ENCODE data around the gene NHSL1. TPM values are rescaled to one million over a fixed set of nuclear protein-coding genes. Genes with fewer than 3 reads are reported as not detected.

NHSL1 gene, protein sequence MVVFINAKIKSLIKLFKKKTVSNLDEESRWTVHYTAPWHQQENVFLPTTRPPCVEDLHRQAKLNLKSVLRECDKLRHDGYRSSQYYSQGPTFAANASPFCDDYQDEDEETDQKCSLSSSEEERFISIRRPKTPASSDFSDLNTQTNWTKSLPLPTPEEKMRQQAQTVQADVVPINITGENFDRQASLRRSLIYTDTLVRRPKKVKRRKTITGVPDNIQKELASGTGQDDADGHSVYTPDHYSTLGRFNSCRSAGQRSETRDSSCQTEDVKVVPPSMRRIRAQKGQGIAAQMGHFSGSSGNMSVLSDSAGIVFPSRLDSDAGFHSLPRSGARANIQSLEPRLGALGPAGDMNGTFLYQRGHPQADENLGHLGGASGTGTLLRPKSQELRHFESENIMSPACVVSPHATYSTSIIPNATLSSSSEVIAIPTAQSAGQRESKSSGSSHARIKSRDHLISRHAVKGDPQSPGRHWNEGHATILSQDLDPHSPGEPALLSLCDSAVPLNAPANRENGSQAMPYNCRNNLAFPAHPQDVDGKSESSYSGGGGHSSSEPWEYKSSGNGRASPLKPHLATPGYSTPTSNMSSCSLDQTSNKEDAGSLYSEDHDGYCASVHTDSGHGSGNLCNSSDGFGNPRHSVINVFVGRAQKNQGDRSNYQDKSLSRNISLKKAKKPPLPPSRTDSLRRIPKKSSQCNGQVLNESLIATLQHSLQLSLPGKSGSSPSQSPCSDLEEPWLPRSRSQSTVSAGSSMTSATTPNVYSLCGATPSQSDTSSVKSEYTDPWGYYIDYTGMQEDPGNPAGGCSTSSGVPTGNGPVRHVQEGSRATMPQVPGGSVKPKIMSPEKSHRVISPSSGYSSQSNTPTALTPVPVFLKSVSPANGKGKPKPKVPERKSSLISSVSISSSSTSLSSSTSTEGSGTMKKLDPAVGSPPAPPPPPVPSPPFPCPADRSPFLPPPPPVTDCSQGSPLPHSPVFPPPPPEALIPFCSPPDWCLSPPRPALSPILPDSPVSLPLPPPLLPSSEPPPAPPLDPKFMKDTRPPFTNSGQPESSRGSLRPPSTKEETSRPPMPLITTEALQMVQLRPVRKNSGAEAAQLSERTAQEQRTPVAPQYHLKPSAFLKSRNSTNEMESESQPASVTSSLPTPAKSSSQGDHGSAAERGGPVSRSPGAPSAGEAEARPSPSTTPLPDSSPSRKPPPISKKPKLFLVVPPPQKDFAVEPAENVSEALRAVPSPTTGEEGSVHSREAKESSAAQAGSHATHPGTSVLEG (N-terminal part only)
- polyA plus RNA-seq = 10 to 100 TPM; 11.3 to 71.0 (median 23.8) TPM
- long read RNA-seq, donor 1, transcript NHSL1-203 (4 exons, 947 nt) = major isoform, 5 of 61 reads
- long read RNA-seq, donor 1, partial matches to known transcripts = 56 of 61 reads
- long read RNA-seq, donor 1, other reads (novel, unspliced or antisense) = 0 of 61 reads
- long read RNA-seq, donor 2, partial matches to known transcripts = 0 of 3 reads
- long read RNA-seq, donor 2, other reads (novel, unspliced or antisense) = 0 of 3 reads
- long read RNA-seq, donor 3, partial matches to known transcripts = 12 of 14 reads
- long read RNA-seq, donor 3, other reads (novel, unspliced or antisense) = 0 of 14 reads
- long read RNA-seq, donor 4 = 0 reads
- long read RNA-seq, donor 5, partial matches to known transcripts = 0 of 1 reads
- long read RNA-seq, donor 5, other reads (novel, unspliced or antisense) = 0 of 1 reads
- long read RNA-seq, donor 6, partial matches to known transcripts = 5 of 6 reads
- long read RNA-seq, donor 6, other reads (novel, unspliced or antisense) = 0 of 6 reads
- long read RNA-seq, donor 7, transcript NHSL1-201 (5 exons, 736 nt) = major isoform, 14 of 28 reads
- long read RNA-seq, donor 7, partial matches to known transcripts = 13 of 28 reads
- long read RNA-seq, donor 7, other reads (novel, unspliced or antisense) = 0 of 28 reads
- long read RNA-seq, donor 8 = 0 reads
- long read RNA-seq, donor 9 = 0 reads
- long read RNA-seq, donor 10, partial matches to known transcripts = 6 of 9 reads
- long read RNA-seq, donor 10, other reads (novel, unspliced or antisense) = 0 of 9 reads

DNA sequence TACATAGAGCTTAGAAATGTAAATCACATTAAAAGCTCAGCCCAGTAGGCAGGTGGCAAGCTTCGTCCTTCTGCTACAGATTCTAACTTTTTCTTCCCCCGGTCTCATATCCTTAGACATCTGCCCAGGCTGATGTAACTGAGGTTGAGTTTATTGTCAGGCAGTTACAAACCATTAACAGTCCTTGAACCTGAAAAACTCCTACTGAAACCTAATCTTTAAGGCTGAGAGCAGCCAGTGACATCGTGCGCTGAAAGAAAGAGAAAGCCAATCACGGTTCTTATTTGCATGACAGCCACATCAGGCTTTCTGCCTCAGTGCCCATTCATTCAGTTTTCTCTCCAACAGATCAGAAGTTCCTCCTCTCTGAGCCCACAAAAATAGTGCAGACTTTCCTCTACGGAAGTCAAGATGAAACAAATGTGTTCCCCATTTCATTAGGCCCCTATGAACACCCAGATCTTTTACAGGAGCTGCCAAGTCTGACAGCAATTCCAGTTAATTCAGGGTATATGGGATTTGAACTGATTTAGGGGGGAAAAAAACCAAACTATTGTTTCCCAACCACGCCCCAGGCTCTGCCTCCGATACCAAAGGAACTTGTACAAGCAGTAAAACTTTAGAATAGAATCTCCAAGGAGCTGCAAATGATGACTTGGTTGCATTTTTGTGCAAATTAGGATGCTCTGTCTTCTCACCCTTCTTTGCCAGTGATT lies at the start of gene NHSL1:
Gene NHSL1 (minus strand): TSS at position 192 of the 716 bp plus-strand sequence. CDS start 204 bp downstream, outside the sequence.
- FAIRE-seq = no peak
- peak within 1 kb of the TSS in 2 of 3 donors; percentile 59 to 81 for H3K4me3 ChIP-seq (ENCODE audit: low read depth in 1 of 3, low read length in 3 of 3)
- H3K9me3 ChIP-seq (ENCODE audit: control insufficient read depth in 2 of 2, insufficient read depth in 1 of 2, low read depth in 1 of 2, low read length in 1 of 2) = no peaks in the 10 kb centered on the region
- peak within 1 kb of the TSS; percentile 84 to 92 (median 84) for H3K27ac ChIP-seq (ENCODE audit: low read depth in 1 of 3, low read length in 2 of 3)
- H3K36me3 ChIP-seq (ENCODE audit: control insufficient read depth in 3 of 3, insufficient read depth in 2 of 3, low read depth in 1 of 3, low read length in 3 of 3) = peaks cover 0 to 9% (median 2%) of the 10 kb centered on the region in 3 donors
- no peaks in the 10 kb centered on the region for H3K27me3 ChIP-seq (ENCODE audit: control insufficient read depth in 3 of 3, insufficient read depth in 3 of 3, low read length in 3 of 3)
- peak; percentile 84 to 91 for DNase-seq
- 9 to 39% (median 25%) methylated on average over 8 of the region's 8 CpGs for WGBS, 3 donors
- peaks cover 4 to 44% (median 4%) of the 10 kb centered on the region in 3 donors for H3K4me1 ChIP-seq (ENCODE audit: control insufficient read depth in 3 of 3, insufficient read depth in 2 of 3, low read depth in 1 of 3, low read length in 2 of 3)

DNA sequence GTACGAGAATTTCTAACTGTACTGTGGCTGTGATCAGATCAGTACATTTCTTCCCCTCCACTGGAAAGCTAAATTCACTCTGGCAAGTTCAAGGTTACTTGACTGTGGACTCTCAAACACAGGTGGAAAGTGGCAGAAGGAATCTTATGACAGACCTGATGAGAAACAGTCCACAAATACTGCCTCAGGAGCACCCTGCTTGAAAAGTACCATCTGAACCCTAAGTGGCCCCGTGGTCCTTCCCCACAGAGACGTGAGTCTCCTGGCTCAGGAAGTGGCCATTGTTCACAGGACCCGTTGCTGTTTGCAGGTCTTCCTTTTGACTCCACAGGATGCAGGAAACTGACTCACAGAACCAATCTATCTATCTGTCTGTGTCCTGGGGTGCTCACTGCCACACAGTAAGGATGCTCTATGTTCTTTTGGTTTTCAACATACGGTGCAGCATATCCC lies 47.5 kb upstream of the NHSL1 start:
- 45 to 61% (median 50%) methylated on average over 5 of the region's 5 CpGs for WGBS, 3 donors
- peaks cover 2 to 52% (median 6%) of the 10 kb centered on the region in 3 donors for H3K4me1 ChIP-seq (ENCODE audit: control insufficient read depth in 3 of 3, insufficient read depth in 2 of 3, low read depth in 1 of 3, low read length in 2 of 3)
- H3K27me3 ChIP-seq (ENCODE audit: control insufficient read depth in 3 of 3, insufficient read depth in 3 of 3, low read length in 3 of 3) = no peaks in the 10 kb centered on the region
- no peak for FAIRE-seq
- no peak overlapping the region for H3K27ac ChIP-seq (ENCODE audit: low read depth in 1 of 3, low read length in 2 of 3)
- H3K4me3 ChIP-seq (ENCODE audit: low read depth in 1 of 3, low read length in 3 of 3) = no peak overlapping the region
- no peaks in the 10 kb centered on the region for H3K9me3 ChIP-seq (ENCODE audit: control insufficient read depth in 2 of 2, insufficient read depth in 1 of 2, low read depth in 1 of 2, low read length in 1 of 2)
- H3K36me3 ChIP-seq (ENCODE audit: control insufficient read depth in 3 of 3, insufficient read depth in 2 of 3, low read depth in 1 of 3, low read length in 3 of 3) = no peaks in the 10 kb centered on the region
- no peak for DNase-seq

DNA sequence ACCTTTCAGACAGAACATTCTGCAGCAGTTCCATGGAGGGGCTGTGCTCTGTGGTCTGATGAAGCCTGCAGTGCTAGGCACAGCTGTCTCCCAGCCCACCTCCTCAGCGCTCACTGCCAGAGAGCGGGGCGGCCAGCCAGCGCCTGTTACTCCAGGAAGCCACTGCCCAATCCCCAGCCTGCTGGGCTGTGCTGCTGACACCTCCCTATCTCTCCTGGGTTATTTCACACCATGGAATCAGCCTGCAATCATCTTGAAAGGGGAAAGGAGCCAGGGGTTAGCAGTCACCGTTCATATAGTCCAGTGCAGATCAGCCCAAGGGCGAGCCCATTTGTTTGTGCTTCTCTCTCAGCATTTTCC lies 46.3 kb upstream of the NHSL1 start:
- H3K9me3 ChIP-seq (ENCODE audit: control insufficient read depth in 2 of 2, insufficient read depth in 1 of 2, low read depth in 1 of 2, low read length in 1 of 2) = no peaks in the 10 kb centered on the region
- H3K4me3 ChIP-seq (ENCODE audit: low read depth in 1 of 3, low read length in 3 of 3) = peak overlapping the region in 1 of 3 donors; percentile 42
- H3K27me3 ChIP-seq (ENCODE audit: control insufficient read depth in 3 of 3, insufficient read depth in 3 of 3, low read length in 3 of 3) = no peaks in the 10 kb centered on the region
- peak overlapping the region in 1 of 3 donors; percentile 62 for H3K27ac ChIP-seq (ENCODE audit: low read depth in 1 of 3, low read length in 2 of 3)
- no peak for FAIRE-seq
- peak; percentile 42 to 62 for DNase-seq
- 43 to 61% (median 47%) methylated on average over 6 of the region's 6 CpGs for WGBS, 3 donors
- no peaks in the 10 kb centered on the region for H3K36me3 ChIP-seq (ENCODE audit: control insufficient read depth in 3 of 3, insufficient read depth in 2 of 3, low read depth in 1 of 3, low read length in 3 of 3)
- peaks cover 2 to 51% (median 6%) of the 10 kb centered on the region in 3 donors for H3K4me1 ChIP-seq (ENCODE audit: control insufficient read depth in 3 of 3, insufficient read depth in 2 of 3, low read depth in 1 of 3, low read length in 2 of 3)

DNA sequence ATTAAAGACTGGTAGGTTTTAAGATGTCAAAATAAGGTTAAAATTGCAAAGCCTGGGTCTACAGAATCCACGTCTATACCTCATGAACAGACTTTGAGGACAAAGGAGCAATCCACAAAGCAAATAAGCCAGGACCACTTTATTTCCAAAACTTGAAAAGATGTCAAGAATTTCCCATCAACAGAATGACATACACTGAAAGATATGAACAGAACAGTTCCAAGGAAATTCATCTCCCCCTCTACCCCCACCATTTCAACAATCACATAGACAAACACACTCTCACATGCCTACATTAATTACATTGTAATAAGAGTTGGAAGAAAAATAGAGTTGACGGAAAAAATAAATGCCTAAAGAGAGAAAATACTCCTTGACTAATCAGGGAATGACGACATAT lies 45.2 kb upstream of the NHSL1 start:
- H3K27ac ChIP-seq (ENCODE audit: low read depth in 1 of 3, low read length in 2 of 3) = no peak overlapping the region
- H3K4me3 ChIP-seq (ENCODE audit: low read depth in 1 of 3, low read length in 3 of 3) = no peak overlapping the region

DNA sequence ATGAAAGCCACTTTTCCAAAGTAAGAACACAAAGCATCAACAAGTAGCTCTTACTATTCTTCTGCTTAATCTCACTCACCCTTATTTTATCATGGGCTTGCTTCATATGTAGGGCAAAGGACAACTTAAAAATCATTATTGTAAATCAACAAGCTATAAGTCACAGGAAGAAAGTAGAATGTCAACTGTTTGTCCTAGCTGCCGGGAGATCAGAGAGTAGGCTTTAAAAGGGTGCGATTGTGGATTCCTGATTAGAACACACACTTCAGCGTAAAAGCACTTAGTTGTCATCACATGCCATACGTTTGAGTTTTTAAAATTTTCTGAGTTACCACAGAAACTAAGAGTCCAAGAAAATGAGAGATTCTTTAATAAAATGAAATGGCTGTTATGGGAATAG lies 44.4 kb upstream of the NHSL1 start:
- no peaks in the 10 kb centered on the region for H3K36me3 ChIP-seq (ENCODE audit: control insufficient read depth in 3 of 3, insufficient read depth in 2 of 3, low read depth in 1 of 3, low read length in 3 of 3)
- DNase-seq = peak; percentile 61 to 65
- peaks cover 0 to 50% (median 6%) of the 10 kb centered on the region in 3 donors for H3K4me1 ChIP-seq (ENCODE audit: control insufficient read depth in 3 of 3, insufficient read depth in 2 of 3, low read depth in 1 of 3, low read length in 2 of 3)
- whole genome bisulfite sequencing, 3 donors = 10 to 45% (median 29%) methylated on average over 4 of the region's 4 CpGs
- H3K9me3 ChIP-seq (ENCODE audit: control insufficient read depth in 2 of 2, insufficient read depth in 1 of 2, low read depth in 1 of 2, low read length in 1 of 2) = no peaks in the 10 kb centered on the region
- H3K27ac ChIP-seq (ENCODE audit: low read depth in 1 of 3, low read length in 2 of 3) = peak overlapping the region in 1 of 3 donors; percentile 22
- H3K27me3 ChIP-seq (ENCODE audit: control insufficient read depth in 3 of 3, insufficient read depth in 3 of 3, low read length in 3 of 3) = no peaks in the 10 kb centered on the region
- H3K4me3 ChIP-seq (ENCODE audit: low read depth in 1 of 3, low read length in 3 of 3) = no peak overlapping the region
- no peak for FAIRE-seq

More for the DNA sequence above, 45.2 kb upstream of the NHSL1 start:
- no peaks in the 10 kb centered on the region for H3K9me3 ChIP-seq (ENCODE audit: control insufficient read depth in 2 of 2, insufficient read depth in 1 of 2, low read depth in 1 of 2, low read length in 1 of 2)
- no peak for FAIRE-seq
- H3K36me3 ChIP-seq (ENCODE audit: control insufficient read depth in 3 of 3, insufficient read depth in 2 of 3, low read depth in 1 of 3, low read length in 3 of 3) = no peaks in the 10 kb centered on the region
- DNase-seq = no peak
- peaks cover 0 to 50% (median 6%) of the 10 kb centered on the region in 3 donors for H3K4me1 ChIP-seq (ENCODE audit: control insufficient read depth in 3 of 3, insufficient read depth in 2 of 3, low read depth in 1 of 3, low read length in 2 of 3)
- no peaks in the 10 kb centered on the region for H3K27me3 ChIP-seq (ENCODE audit: control insufficient read depth in 3 of 3, insufficient read depth in 3 of 3, low read length in 3 of 3)
- 69 to 91% (median 84%) methylated on average over 3 of the region's 3 CpGs for WGBS, 3 donors

DNA sequence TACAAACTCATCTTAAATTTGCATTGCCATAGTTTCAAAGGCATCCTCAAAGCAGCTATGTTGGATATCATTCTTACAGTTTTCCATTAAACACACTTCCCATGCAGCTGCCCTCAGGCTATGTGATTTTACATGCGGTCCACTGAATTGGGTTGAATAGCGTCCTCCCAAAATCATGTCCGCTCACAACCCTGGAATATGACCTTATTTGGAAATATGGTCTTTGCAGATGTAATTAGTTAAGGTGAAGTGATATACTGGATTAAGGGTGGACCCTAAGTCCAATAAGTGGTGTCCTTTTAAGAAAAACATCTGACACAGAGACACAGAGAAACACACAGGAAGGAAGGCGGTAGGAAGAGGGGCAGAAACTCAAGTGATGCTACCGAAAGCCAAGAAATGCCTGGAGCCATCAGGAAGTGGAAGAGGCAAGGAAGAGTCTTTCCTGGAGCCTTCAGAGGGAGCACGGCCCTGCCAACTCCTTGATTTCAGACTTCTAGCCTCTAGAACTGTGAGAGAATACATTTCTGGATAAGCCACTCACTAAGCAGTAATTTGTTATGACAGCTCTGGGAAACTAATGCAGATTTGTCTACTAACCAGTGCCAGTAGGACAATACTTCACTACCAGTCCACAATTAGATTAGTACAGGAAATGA lies 42.7 kb upstream of the NHSL1 start:
- Histone ChIP-seq H3K4me3 (ENCODE audit: low read depth in 1 of 3, low read length in 3 of 3) (no peak overlapping the region), H3K4me1 (ENCODE audit: control insufficient read depth in 3 of 3, insufficient read depth in 2 of 3, low read depth in 1 of 3, low read length in 2 of 3) (peaks cover 0 to 54% (median 6%) of the 10 kb centered on the region in 3 donors), H3K36me3 (ENCODE audit: control insufficient read depth in 3 of 3, insufficient read depth in 2 of 3, low read depth in 1 of 3, low read length in 3 of 3) (no peaks in the 10 kb centered on the region), H3K27me3 (ENCODE audit: control insufficient read depth in 3 of 3, insufficient read depth in 3 of 3, low read length in 3 of 3) (no peaks in the 10 kb centered on the region), H3K9me3 (ENCODE audit: control insufficient read depth in 2 of 2, insufficient read depth in 1 of 2, low read depth in 1 of 2, low read length in 1 of 2) (no peaks in the 10 kb centered on the region), H3K27ac (ENCODE audit: low read depth in 1 of 3, low read length in 2 of 3) (peak overlapping the region in 2 of 3 donors; percentile 10 to 47)
- WGBS, 3 donors = 67 to 93% (median 88%) methylated on average over 6 of the region's 6 CpGs
- FAIRE-seq (no peak), DNase-seq (no peak)

Data from small intestine (tissue), 16 donors.